ENCODE results near the gene FRMPD4.

- no peak for TF ChIP-seq POLR2A (IDR thresholded peaks at IDR 0.05; ENCODE audit: low read depth, low read length)
- TF ChIP-seq CTCF (IDR thresholded peaks at IDR 0.05; ENCODE audit: extremely low read depth in 1 of 2, insufficient read depth in 1 of 2, low read depth in 1 of 2, low read length in 2 of 2), result no peak
- no peak for TF ChIP-seq POLR2AphosphoS5 (IDR thresholded peaks at IDR 0.05; ENCODE audit: insufficient read depth, low read depth, low read length)
- TF ChIP-seq MYC (IDR thresholded peaks at IDR 0.05; ENCODE audit: low read depth, low read length), result no peak
- TF ChIP-seq MAX (IDR thresholded peaks at IDR 0.05; ENCODE audit: insufficient read depth, insufficient read length), result no peak
- TF ChIP-seq EZH2 (IDR thresholded peaks at IDR 0.05; ENCODE audit: borderline replicate concordance, low read depth, low read length, severe bottlenecking), result no peak
- TF ChIP-seq FOS (IDR thresholded peaks at IDR 0.05; ENCODE audit: borderline replicate concordance, insufficient read depth, low read length), result no peak
- no peak for TF ChIP-seq JUN (IDR thresholded peaks at IDR 0.05; ENCODE audit: borderline replicate concordance, insufficient read depth, insufficient read length, low read depth)
These were observed 154.9 kb downstream of the FRMPD4 start for GRCh38 chrX:12292996-12293765.
